HCT116 (cell line): ENCODE data around the gene TRDN. TPM values are rescaled to one million over a fixed set of nuclear protein-coding genes. Genes with fewer than 3 reads are reported as not detected.

Source experiments
- ATAC-seq: fragments of 200-7000 bp; cut with Tn5 transposase; 2 replicates; pipeline ENCODE4 v1.9.1; 2020; ENCODE audit warnings: mild to moderate bottlenecking, moderate library complexity
- BruUV-seq: library from RNA; stranded (reverse); fragments of 400-500 nt; replicated peaks from 2 replicates; lab custom pipeline; 2021; lab: Mats Ljungman, UMichigan
- CTCF ChIA-PET: fragments of 300-600 bp; sonication (Branson Sonifier 250); formaldehyde crosslinking; loops from one replicate; lab custom pipeline; 2021; ENCODE audit warnings: antibody characterized with exemption; lab: Charles Lee
- POLR2A ChIA-PET: fragments of 300-600, 350-600 bp; sonication (Branson Sonifier 250); formaldehyde crosslinking; loops from one replicate; lab custom pipeline; 2021; ENCODE audit warnings: antibody characterized with exemption; lab: Charles Lee
- RAD21 ChIA-PET, 2 experiments: fragments of 300-600 bp; sonication (Branson Sonifier 250); formaldehyde crosslinking; loops; one replicate each; lab custom pipeline; 2023; ENCODE audit warnings: low total read pairs in 2 of 2; ENCODE audit not compliant: uncharacterized antibody in 2 of 2, unreplicated experiment in 2 of 2, low non-redundant PET in 1 of 2; lab: Charles Lee
- DNase-seq: peaks from one replicate; pipeline ENCODE4 v3.0.0-alpha.2; 2010; ENCODE audit warnings: low read depth, low spot score
- H2AFZ ChIP-seq: fragments of 200-600 bp; shearing (Covaris generic), sonication (generic); 2 replicates; pipeline ENCODE4 v1.6.1; 2017; ENCODE audit warnings: low read depth, mixed run types, mixed read lengths, antibody characterized with exemption, low read length; ENCODE audit not compliant: poor library complexity, severe bottlenecking
- H3K27ac ChIP-seq: 2 replicates; pipeline ENCODE4 v1.5.1; 2012; ENCODE audit warnings: low read depth, low read length
- H3K27me3 ChIP-seq: fragments of 200-600 bp; sonication (generic); 2 replicates; pipeline ENCODE4 v1.6.1; 2016; ENCODE audit warnings: mixed run types, low read length, mixed read lengths; ENCODE audit not compliant: insufficient read depth
- H3K36me3 ChIP-seq, 2 experiments: fragments of 200-500 bp in 1 of 2; fragments of 200-600 bp in 1 of 2; sonication (Bioruptor generic) in 1 of 2; sonication (generic) in 1 of 2; 2 replicates each; pipeline versions ENCODE4 v1.5.1 to v1.6.1; 2014 to 2016; ENCODE audit warnings: low read length in 2 of 2, inconsistent platforms in 1 of 2, mixed read lengths in 1 of 2, mixed run types in 1 of 2; ENCODE audit not compliant: insufficient read depth in 2 of 2, control insufficient read depth in 1 of 2
- H3K4me1 ChIP-seq, 2 experiments: fragments of 200-600 bp in 1 of 2; sonication (generic) in 1 of 2; 2 replicates each; pipeline versions ENCODE4 v1.5.1 to v1.6.1; 2012 to 2017; ENCODE audit warnings: low read length in 2 of 2, inconsistent platforms in 1 of 2, mild to moderate bottlenecking in 1 of 2, mixed read lengths in 1 of 2, mixed run types in 1 of 2, moderate library complexity in 1 of 2; ENCODE audit not compliant: insufficient read depth in 2 of 2, control insufficient read depth in 1 of 2
- H3K4me2 ChIP-seq: fragments of 200-600 bp; sonication (generic); 2 replicates; pipeline ENCODE4 v1.6.1; 2017; ENCODE audit warnings: mixed run types, low read length, mixed read lengths
- H3K4me3 ChIP-seq, 2 experiments: fragments of 200-600 bp in 1 of 2; sonication (generic) in 1 of 2; replicated peaks in 1 of 2; 2 replicates each; pipeline ENCODE4 v1.5.1; 2011 to 2016; ENCODE audit warnings: low read length in 2 of 2, control low read depth in 1 of 2, low read depth in 1 of 2, mild to moderate bottlenecking in 1 of 2, mixed read lengths in 1 of 2, mixed run types in 1 of 2
- H3K79me2 ChIP-seq: fragments of 200-600 bp; sonication (generic); 2 replicates; pipeline ENCODE4 v1.6.1; 2017; ENCODE audit warnings: mild to moderate bottlenecking, mixed run types, low read length, moderate library complexity, mixed read lengths; ENCODE audit not compliant: insufficient read depth
- H3K9ac ChIP-seq: fragments of 200-600 bp; sonication (generic); 2 replicates; pipeline ENCODE4 v1.6.1; 2016; ENCODE audit warnings: low read length, mixed read lengths
- H3K9me2 ChIP-seq: fragments of 200-600 bp; sonication (generic), shearing (Covaris generic); 2 replicates; pipeline ENCODE4 v1.6.1; 2017; ENCODE audit warnings: mixed run types, mild to moderate bottlenecking, moderate library complexity; ENCODE audit not compliant: insufficient read depth
- H3K9me3 ChIP-seq, 2 experiments: fragments of 200-500 bp in 1 of 2; fragments of 200-600 bp in 1 of 2; sonication (Bioruptor generic) in 1 of 2; sonication (generic) in 1 of 2; 2 replicates each; pipeline ENCODE4 v1.6.1; 2014 to 2017; ENCODE audit warnings: low read length in 2 of 2, mixed read lengths in 2 of 2, inconsistent platforms in 1 of 2, low read depth in 1 of 2, mild to moderate bottlenecking in 1 of 2, mixed run types in 1 of 2, moderate library complexity in 1 of 2; ENCODE audit not compliant: control insufficient read depth in 1 of 2, insufficient read depth in 1 of 2
- H4K20me1 ChIP-seq: fragments of 200-600 bp; sonication (generic), shearing (Covaris generic); 2 replicates; pipeline ENCODE4 v1.6.1; 2017; ENCODE audit warnings: mixed run types, mild to moderate bottlenecking, moderate library complexity; ENCODE audit not compliant: insufficient read depth
- CBX3 ChIP-seq: IDR thresholded peaks from 2 replicates; pipeline ENCODE4 v1.6.1; 2012; ENCODE audit warnings: low read depth
- ELF1 ChIP-seq: IDR thresholded peaks from 2 replicates; pipeline ENCODE4 v1.6.1; 2012; ENCODE audit warnings: low read depth, borderline replicate concordance
- EZH2 ChIP-seq: fragments of 200-600 bp; sonication (generic); IDR thresholded peaks from 2 replicates; pipeline ENCODE4 v1.6.1; 2017; ENCODE audit warnings: antibody characterized with exemption, mixed run types
- FOSL1 ChIP-seq: IDR thresholded peaks from 2 replicates; pipeline ENCODE4 v1.6.1; 2012; ENCODE audit warnings: low read depth
- POLR2A ChIP-seq: IDR thresholded peaks from 2 replicates; pipeline ENCODE4 v1.7.0; 2011; ENCODE audit warnings: borderline replicate concordance; ENCODE audit not compliant: insufficient read depth, insufficient read length; ENCODE audit errors: extremely low read depth
- POLR2AphosphoS5 ChIP-seq: IDR thresholded peaks from 2 replicates; pipeline ENCODE4 v1.6.1; 2011; ENCODE audit warnings: mild to moderate bottlenecking, low read depth, low read length, moderate library complexity
- ZNF274 ChIP-seq: fragments of 200-500 bp; sonication (Bioruptor generic); IDR thresholded peaks from 2 replicates; pipeline ENCODE4 v1.6.1; 2014; ENCODE audit warnings: mild to moderate bottlenecking, low read depth, low read length, inconsistent platforms
- intact Hi-C: fragments of 100-400 bp; cut with micrococcal nuclease; formaldehyde crosslinking; loops from 2 replicates; pipeline ENCODE4 v1.10.0; 2022
- total RNA-seq: library from RNA; stranded (reverse); gene quantifications from one replicate; pipeline ENCODE4 v1.2.1, GENCODE V29; 2021; ENCODE audit not compliant: unreplicated experiment
- TF ChIP-seq, protein P1 (sequence below): IDR thresholded peaks from 2 replicates; pipeline ENCODE4 v1.6.1; 2011; ENCODE audit warnings: mild to moderate bottlenecking, low read length, moderate library complexity; ENCODE audit not compliant: insufficient replicate concordance; ENCODE audit errors: extremely low read depth
- TF ChIP-seq, protein P2 (sequence below): IDR thresholded peaks from 2 replicates; pipeline ENCODE4 v1.6.1; 2012
- TF ChIP-seq, protein P3 (sequence below): IDR thresholded peaks from 2 replicates; pipeline ENCODE4 v1.6.1; 2012

The TRDN gene
- total RNA-seq, 1 experiment from 2014 or later = not detected

DNA sequence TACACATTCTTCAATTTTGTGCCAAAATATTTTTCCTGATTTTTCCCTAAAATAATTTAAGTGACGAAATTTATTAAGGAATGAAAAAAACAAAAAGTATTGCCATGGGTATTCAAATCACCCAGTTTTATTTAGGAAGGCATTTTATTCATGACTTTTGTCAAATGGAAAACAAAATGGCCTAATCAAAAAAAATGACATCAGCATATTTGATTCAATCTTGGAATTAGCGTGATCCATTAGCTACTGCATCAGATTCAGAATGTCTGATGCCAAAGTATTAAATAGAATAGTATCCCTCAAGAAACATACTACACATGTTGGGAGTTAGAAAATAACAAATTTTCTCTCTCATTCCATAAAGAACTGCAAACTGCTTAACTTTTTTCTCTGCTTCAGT is 129.2 kb downstream of the TRDN start (continued):
- TF ChIP-seq FOSL1 = no peak

- no peak for TF ChIP-seq ELF1
- TF ChIP-seq, protein P1, sequence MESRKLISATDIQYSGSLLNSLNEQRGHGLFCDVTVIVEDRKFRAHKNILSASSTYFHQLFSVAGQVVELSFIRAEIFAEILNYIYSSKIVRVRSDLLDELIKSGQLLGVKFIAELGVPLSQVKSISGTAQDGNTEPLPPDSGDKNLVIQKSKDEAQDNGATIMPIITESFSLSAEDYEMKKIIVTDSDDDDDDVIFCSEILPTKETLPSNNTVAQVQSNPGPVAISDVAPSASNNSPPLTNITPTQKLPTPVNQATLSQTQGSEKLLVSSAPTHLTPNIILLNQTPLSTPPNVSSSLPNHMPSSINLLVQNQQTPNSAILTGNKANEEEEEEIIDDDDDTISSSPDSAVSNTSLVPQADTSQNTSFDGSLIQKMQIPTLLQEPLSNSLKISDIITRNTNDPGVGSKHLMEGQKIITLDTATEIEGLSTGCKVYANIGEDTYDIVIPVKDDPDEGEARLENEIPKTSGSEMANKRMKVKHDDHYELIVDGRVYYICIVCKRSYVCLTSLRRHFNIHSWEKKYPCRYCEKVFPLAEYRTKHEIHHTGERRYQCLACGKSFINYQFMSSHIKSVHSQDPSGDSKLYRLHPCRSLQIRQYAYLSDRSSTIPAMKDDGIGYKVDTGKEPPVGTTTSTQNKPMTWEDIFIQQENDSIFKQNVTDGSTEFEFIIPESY = no peak
- TF ChIP-seq EZH2 = no peak
- TF ChIP-seq, protein P2, sequence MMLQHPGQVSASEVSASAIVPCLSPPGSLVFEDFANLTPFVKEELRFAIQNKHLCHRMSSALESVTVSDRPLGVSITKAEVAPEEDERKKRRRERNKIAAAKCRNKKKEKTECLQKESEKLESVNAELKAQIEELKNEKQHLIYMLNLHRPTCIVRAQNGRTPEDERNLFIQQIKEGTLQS = no peak
- TF ChIP-seq, protein P3, sequence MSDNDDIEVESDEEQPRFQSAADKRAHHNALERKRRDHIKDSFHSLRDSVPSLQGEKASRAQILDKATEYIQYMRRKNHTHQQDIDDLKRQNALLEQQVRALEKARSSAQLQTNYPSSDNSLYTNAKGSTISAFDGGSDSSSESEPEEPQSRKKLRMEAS = no peak
- TF ChIP-seq CBX3 = no peak
- no peak for TF ChIP-seq POLR2AphosphoS5
- no peak for TF ChIP-seq ZNF274
- no peak for TF ChIP-seq POLR2A
- Histone ChIP-seq H3K27ac (no peak overlapping the region), H3K4me1 (no peaks in the 10 kb centered on the region), H3K27me3 (0 out of 2 replicates have a peak, but pooled peaks cover 6% of the 10 kb centered on the region), H3K79me2 (no peaks in the 10 kb centered on the region), H3K9ac (no peak overlapping the region), H4K20me1 (no peaks in the 10 kb centered on the region), H3K9me2 (0 out of 2 replicates have a peak, but pooled peaks cover 1% of the 10 kb centered on the region), H2AFZ (no peak overlapping the region), H3K36me3 (no peaks in the 10 kb centered on the region), H3K4me2 (no peak overlapping the region), H3K4me3 (no peak overlapping the region), H3K9me3 (no peaks in the 10 kb centered on the region)
- RAD21 ChIA-PET = no interaction called here
- ATAC-seq = no peak
- no peak for DNase-seq
- intact Hi-C loops = no loop called here
- BruUV-seq = no TSS peak
- POLR2A ChIA-PET = no interaction called here
- CTCF ChIA-PET = no interaction called here
Observed at GRCh38 chr6:123503619-123504018, 133.1 kb downstream of the TRDN start.
